CD14-positive monocyte (primary cell): ENCODE data around the gene SKA3. TPM values are rescaled to one million over a fixed set of nuclear protein-coding genes. Genes with fewer than 3 reads are reported as not detected.
A peak's percentile ranks its signal among the peaks of the same experiment; 100 is the strongest.

ENCODE experiments used
- DNase-seq, 3 donors: peaks; one replicate each; pipeline ENCODE4 v3.0.0-alpha.2; 2011 to 2022
- H2AFZ ChIP-seq: 2 replicates; pipeline ENCODE4 v1.6.0; 2012; ENCODE audit warnings: mild to moderate bottlenecking, low read depth, low read length, inconsistent platforms; ENCODE audit not compliant: insufficient read depth, poor library complexity, severe bottlenecking
- H3K27ac ChIP-seq, 2 donors: 1 replicate in 1 of 2; 2 replicates in 1 of 2; pipeline ENCODE4 v1.5.1; 2012 to 2013; ENCODE audit warnings: low read length in 2 of 2, control low read depth in 1 of 2, inconsistent platforms in 1 of 2, low read depth in 1 of 2, mild to moderate bottlenecking in 1 of 2
- H3K27me3 ChIP-seq, 2 donors: one replicate each; pipeline versions ENCODE4 v1.6.0 to v1.6.1; 2011 to 2013; ENCODE audit warnings: low read length in 2 of 2; ENCODE audit not compliant: control insufficient read depth in 2 of 2, insufficient read depth in 2 of 2
- H3K36me3 ChIP-seq, 2 donors: replicated peaks in 1 of 2; 1 replicate in 1 of 2; 2 replicates in 1 of 2; pipeline versions ENCODE4 v1.5.1 to v1.6.1; 2012 to 2013; ENCODE audit warnings: low read length in 2 of 2, control low read depth in 1 of 2, inconsistent platforms in 1 of 2, mild to moderate bottlenecking in 1 of 2; ENCODE audit not compliant: insufficient read depth in 2 of 2, control insufficient read depth in 1 of 2
- H3K4me1 ChIP-seq, 2 donors: 1 replicate in 1 of 2; 2 replicates in 1 of 2; pipeline versions ENCODE4 v1.5.1 to v1.6.1; 2012 to 2013; ENCODE audit warnings: low read length in 2 of 2, control low read depth in 1 of 2, inconsistent platforms in 1 of 2, mild to moderate bottlenecking in 1 of 2, moderate library complexity in 1 of 2; ENCODE audit not compliant: insufficient read depth in 2 of 2, control insufficient read depth in 1 of 2
- H3K4me2 ChIP-seq: replicated peaks from 2 replicates; pipeline ENCODE3; 2012; ENCODE audit warnings: low read length, moderate library complexity, mild to moderate bottlenecking; ENCODE audit not compliant: poor library complexity, severe bottlenecking; ENCODE audit errors: extremely low read depth
- H3K4me3 ChIP-seq, 3 experiments: fragments of 200-600 bp in 1 of 3; sonication (generic) in 1 of 3; replicated peaks in 1 of 3; 1 replicate in 2 of 3; 2 replicates in 1 of 3; pipeline ENCODE4 v1.5.1; 2011 to 2013; ENCODE audit warnings: low read length in 3 of 3, mild to moderate bottlenecking in 3 of 3, control low read depth in 2 of 3, low read depth in 2 of 3, inconsistent platforms in 1 of 3, moderate library complexity in 1 of 3
- H3K79me2 ChIP-seq: 2 replicates; pipeline ENCODE4 v1.6.0; 2012; ENCODE audit warnings: mild to moderate bottlenecking, control low read depth, inconsistent platforms, low read length, moderate library complexity; ENCODE audit not compliant: insufficient read depth
- H3K9ac ChIP-seq: 2 replicates; pipeline ENCODE4 v1.6.0; 2017; ENCODE audit warnings: low read length, mild to moderate bottlenecking; ENCODE audit not compliant: insufficient read depth, poor library complexity, severe bottlenecking
- H3K9me3 ChIP-seq, 2 donors: replicated peaks in 1 of 2; 1 replicate in 1 of 2; 2 replicates in 1 of 2; pipeline versions ENCODE4 v1.5.1 to v1.6.1; 2012 to 2013; ENCODE audit warnings: low read length in 2 of 2, control low read depth in 1 of 2; ENCODE audit not compliant: control insufficient read depth in 1 of 2, insufficient read depth in 1 of 2
- H4K20me1 ChIP-seq: 2 replicates; pipeline ENCODE4 v1.6.0; 2012; ENCODE audit warnings: mild to moderate bottlenecking, low read length, control low read depth, moderate library complexity; ENCODE audit not compliant: insufficient read depth
- H3K27ac Mint-ChIP-seq, 7 donors: one replicate each; pipeline ENCODE4 v1.8.0; 2020; ENCODE audit warnings: mild to moderate bottlenecking in 7 of 7, mixed read lengths in 7 of 7, moderate library complexity in 6 of 7, inconsistent platforms in 2 of 7
- H3K27me3 Mint-ChIP-seq, 3 donors: one replicate each; pipeline ENCODE4 v1.8.0; 2021 to 2022; ENCODE audit warnings: low read depth in 3 of 3, mild to moderate bottlenecking in 3 of 3, mixed read lengths in 3 of 3, moderate library complexity in 3 of 3, inconsistent platforms in 1 of 3
- H3K36me3 Mint-ChIP-seq, 2 donors: one replicate each; pipeline ENCODE4 v1.8.0; 2020; ENCODE audit warnings: mixed read lengths in 2 of 2, inconsistent platforms in 1 of 2, mild to moderate bottlenecking in 1 of 2
- H3K4me1 Mint-ChIP-seq: one replicate; pipeline ENCODE4 v1.8.0; 2020; ENCODE audit warnings: mild to moderate bottlenecking, mixed read lengths
- H3K4me3 Mint-ChIP-seq, 2 donors: one replicate each; pipeline ENCODE4 v1.8.0; 2020; ENCODE audit warnings: mild to moderate bottlenecking in 2 of 2, mixed read lengths in 2 of 2, moderate library complexity in 1 of 2
- H3K9me3 Mint-ChIP-seq, 7 donors: one replicate each; pipeline ENCODE4 v1.8.0; 2020 to 2022; ENCODE audit warnings: mixed read lengths in 7 of 7, mild to moderate bottlenecking in 6 of 7, moderate library complexity in 6 of 7, inconsistent platforms in 2 of 7
- WGBS: methylation state at CpG from one replicate; pipeline ENCODE4 v1.1.5; 2013; ENCODE audit warnings: missing lambda C conversion rate; ENCODE audit not compliant: insufficient coverage; 5-methylcytosine and 5-hydroxymethylcytosine counted together
- intact Hi-C, 2 donors: fragments of 100-400 bp; cut with micrococcal nuclease; formaldehyde crosslinking; loops; one replicate each; pipeline versions ENCODE4 v1.15.0 to v1.15.1; 2023
- polyA plus RNA-seq, 3 donors: library from polyadenylated mRNA; depleted of rRNA in 1 of 3; unstranded in 2 of 3; stranded (reverse) in 1 of 3; fragments of 300-500 nt in 2 of 3; fragments of >200 nt in 1 of 3; fragmentation: Illumina TruSeq in 2 of 3; gene quantifications; 1 replicate in 2 of 3; 2 replicates in 1 of 3; pipeline ENCODE4 v1.2.3, GENCODE V29; 2012 to 2021
- TF ChIP-seq, protein P1 (sequence below): fragments of 200-600 bp; IDR thresholded peaks from one replicate; pipeline ENCODE4 v1.8.0; 2022; ENCODE audit warnings: antibody characterized with exemption, mild to moderate bottlenecking

The SKA3 gene
- polyA plus RNA-seq, 3 donors, result 0.12 to 2.5 (median 0.49) TPM

GRCh38 chr13:21130116-21130515, 46.2 kb downstream of the SKA3 start:
- TF ChIP-seq, protein P1, sequence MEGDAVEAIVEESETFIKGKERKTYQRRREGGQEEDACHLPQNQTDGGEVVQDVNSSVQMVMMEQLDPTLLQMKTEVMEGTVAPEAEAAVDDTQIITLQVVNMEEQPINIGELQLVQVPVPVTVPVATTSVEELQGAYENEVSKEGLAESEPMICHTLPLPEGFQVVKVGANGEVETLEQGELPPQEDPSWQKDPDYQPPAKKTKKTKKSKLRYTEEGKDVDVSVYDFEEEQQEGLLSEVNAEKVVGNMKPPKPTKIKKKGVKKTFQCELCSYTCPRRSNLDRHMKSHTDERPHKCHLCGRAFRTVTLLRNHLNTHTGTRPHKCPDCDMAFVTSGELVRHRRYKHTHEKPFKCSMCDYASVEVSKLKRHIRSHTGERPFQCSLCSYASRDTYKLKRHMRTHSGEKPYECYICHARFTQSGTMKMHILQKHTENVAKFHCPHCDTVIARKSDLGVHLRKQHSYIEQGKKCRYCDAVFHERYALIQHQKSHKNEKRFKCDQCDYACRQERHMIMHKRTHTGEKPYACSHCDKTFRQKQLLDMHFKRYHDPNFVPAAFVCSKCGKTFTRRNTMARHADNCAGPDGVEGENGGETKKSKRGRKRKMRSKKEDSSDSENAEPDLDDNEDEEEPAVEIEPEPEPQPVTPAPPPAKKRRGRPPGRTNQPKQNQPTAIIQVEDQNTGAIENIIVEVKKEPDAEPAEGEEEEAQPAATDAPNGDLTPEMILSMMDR, result no peak
- H3K36me3 Mint-ChIP-seq, result no peaks in the 10 kb centered on the region
- no peak overlapping the region for H3K27ac Mint-ChIP-seq
- Histone ChIP-seq H3K79me2 (no peaks in the 10 kb centered on the region), H3K27ac (no peak overlapping the region), H3K9me3 (no peaks in the 10 kb centered on the region), H3K9ac (no peak overlapping the region), H3K4me1 (no peaks in the 10 kb centered on the region), H3K4me3 (no peak overlapping the region), H2AFZ (no peak overlapping the region), H3K27me3 (no peaks in the 10 kb centered on the region), H3K36me3 (no peaks in the 10 kb centered on the region), H4K20me1 (no peaks in the 10 kb centered on the region), H3K4me2 (no peak overlapping the region)
- H3K4me1 Mint-ChIP-seq, result peaks cover 5% of the 10 kb centered on the region
- no peak for DNase-seq
- H3K27me3 Mint-ChIP-seq, result no peaks in the 10 kb centered on the region
- no peak overlapping the region for H3K4me3 Mint-ChIP-seq
- intact Hi-C loops, result loop anchor here in 1 of 2 donors (10.0 kb wide), 1 partner anchor 185 kb away; no protein-coding TSS in a partner anchor
- WGBS, result 59% methylated on average over 2 of the region's 2 CpGs
- peaks cover 0 to 9% (median 4%) of the 10 kb centered on the region in 7 donors for H3K9me3 Mint-ChIP-seq

GRCh38 chr13:21124852-21125251, 51.5 kb downstream of the SKA3 start:
- Histone ChIP-seq H3K4me1 (no peaks in the 10 kb centered on the region), H3K4me3 (no peak overlapping the region), H3K9me3 (no peaks in the 10 kb centered on the region), H3K27ac (no peak overlapping the region), H2AFZ (peak overlapping the region; percentile 42), H3K36me3 (no peaks in the 10 kb centered on the region), H3K79me2 (no peaks in the 10 kb centered on the region), H4K20me1 (no peaks in the 10 kb centered on the region), H3K27me3 (no peaks in the 10 kb centered on the region), H3K4me2 (no peak overlapping the region), H3K9ac (no peak overlapping the region)
- WGBS, result 25% methylated on average over 5 of the region's 7 CpGs
- H3K4me1 Mint-ChIP-seq, result no peaks in the 10 kb centered on the region
- H3K27me3 Mint-ChIP-seq, result no peaks in the 10 kb centered on the region
- DNase-seq, result no peak
- intact Hi-C loops, result no loop called here
- H3K36me3 Mint-ChIP-seq, result no peaks in the 10 kb centered on the region
- TF ChIP-seq, protein P1, result no peak
- H3K27ac Mint-ChIP-seq, result no peak overlapping the region
- H3K4me3 Mint-ChIP-seq, result no peak overlapping the region
- H3K9me3 Mint-ChIP-seq, result no peaks in the 10 kb centered on the region
